HCT116 (cell line): ENCODE data around the gene KRT79.

Source experiments
- ATF3 ChIP-seq: IDR thresholded peaks from 2 replicates; pipeline ENCODE4 v1.6.1; 2012
- MAX ChIP-seq: IDR thresholded peaks from 2 replicates; pipeline ENCODE4 v1.6.1; 2012
- POLR2A ChIP-seq: IDR thresholded peaks from 2 replicates; pipeline ENCODE4 v1.7.0; 2011; ENCODE audit warnings: borderline replicate concordance; ENCODE audit not compliant: insufficient read depth, insufficient read length; ENCODE audit errors: extremely low read depth

GRCh38 chr12:52781399-52782082 lies 52.6 kb downstream of the KRT79 start:
- no peak for TF ChIP-seq POLR2A
- no peak for TF ChIP-seq ATF3
- no peak for TF ChIP-seq MAX
